DMS153 (cell line): ENCODE results near the gene MBOAT7.
"Not testable (repeated sequence)": the region's sequence is repeated elsewhere in the genome, so short reads cannot be mapped to it uniquely, and the experiment has no call there.

ENCODE experiments used
- DNase-seq: peaks from one replicate; lab custom pipeline; 2025; lab: John Stamatoyannopoulos, UW

The MBOAT7 gene

GRCh38 chr19:54209058-54209810 lies 19.9 kb upstream of the MBOAT7 start:
- DNase-seq = no peak

GRCh38 chr19:54208784-54209057 lies 19.3 kb upstream of the MBOAT7 start:
- no peak for DNase-seq

DNA sequence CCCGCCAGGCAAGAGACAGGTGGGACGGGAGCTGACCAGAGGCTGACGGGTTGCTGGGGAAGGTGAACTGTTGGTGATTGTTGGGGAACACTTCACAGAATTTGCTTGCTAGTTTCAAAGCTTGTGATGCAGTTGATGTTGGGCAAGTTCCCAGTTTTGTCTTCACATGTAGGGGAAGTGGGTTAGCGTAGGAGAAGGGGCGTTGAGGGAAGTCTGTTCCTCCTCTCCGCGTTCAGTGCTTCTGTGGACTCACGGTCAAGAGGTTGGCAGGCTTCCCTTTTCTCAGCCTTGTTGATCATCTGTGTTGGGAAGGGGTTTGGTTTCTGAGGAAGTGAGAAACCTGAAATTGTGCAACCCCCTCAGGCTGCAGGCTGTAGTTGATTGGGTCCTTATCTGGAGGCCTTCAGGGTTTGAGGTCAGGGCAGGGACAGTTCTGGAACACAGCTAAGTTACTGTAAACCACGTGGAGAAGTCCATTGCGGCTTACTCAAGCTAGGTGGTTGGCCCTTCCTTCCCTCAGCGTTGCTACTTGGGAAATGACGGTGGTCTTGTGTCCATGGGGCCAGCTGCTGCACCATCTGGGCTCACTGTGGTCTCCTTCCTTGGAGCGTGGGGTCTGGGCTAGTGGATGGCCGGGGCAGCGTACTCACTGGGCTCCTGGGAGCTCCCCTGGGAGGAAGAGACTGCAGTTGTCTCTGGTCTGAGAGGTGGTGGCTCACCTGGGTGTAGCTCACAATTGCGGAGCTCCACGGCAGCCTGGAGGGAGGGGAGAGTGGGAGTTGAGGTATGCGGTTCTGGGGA lies 18.8 kb upstream of the MBOAT7 start:
- DNase-seq = no peak

- no peak for DNase-seq
Observed at GRCh38 chr19:54207676-54207982, 18.2 kb upstream of the MBOAT7 start.

DNA sequence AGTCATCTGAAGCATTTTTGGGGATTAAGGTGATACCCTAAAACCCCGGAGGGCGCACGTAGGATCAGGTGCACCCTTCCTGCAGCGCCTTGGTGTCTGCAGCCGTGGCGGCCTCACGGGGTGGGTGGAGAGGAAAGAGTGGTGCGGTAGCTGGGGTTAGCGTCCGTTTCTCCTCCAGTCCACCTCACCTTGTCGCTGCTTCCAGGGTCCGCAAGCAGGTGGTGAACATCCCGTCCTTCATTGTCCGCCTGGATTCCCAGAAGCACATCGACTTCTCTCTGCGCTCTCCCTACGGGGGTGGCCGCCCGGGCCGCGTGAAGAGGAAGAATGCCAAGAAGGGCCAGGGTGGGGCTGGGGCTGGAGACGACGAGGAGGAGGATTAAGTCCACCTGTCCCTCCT lies 17.8 kb upstream of the MBOAT7 start:
- not testable (repeated sequence) for DNase-seq

- DNase-seq = no peak
Observed at GRCh38 chr19:54206831-54207177, 17.4 kb upstream of the MBOAT7 start.

DNA sequence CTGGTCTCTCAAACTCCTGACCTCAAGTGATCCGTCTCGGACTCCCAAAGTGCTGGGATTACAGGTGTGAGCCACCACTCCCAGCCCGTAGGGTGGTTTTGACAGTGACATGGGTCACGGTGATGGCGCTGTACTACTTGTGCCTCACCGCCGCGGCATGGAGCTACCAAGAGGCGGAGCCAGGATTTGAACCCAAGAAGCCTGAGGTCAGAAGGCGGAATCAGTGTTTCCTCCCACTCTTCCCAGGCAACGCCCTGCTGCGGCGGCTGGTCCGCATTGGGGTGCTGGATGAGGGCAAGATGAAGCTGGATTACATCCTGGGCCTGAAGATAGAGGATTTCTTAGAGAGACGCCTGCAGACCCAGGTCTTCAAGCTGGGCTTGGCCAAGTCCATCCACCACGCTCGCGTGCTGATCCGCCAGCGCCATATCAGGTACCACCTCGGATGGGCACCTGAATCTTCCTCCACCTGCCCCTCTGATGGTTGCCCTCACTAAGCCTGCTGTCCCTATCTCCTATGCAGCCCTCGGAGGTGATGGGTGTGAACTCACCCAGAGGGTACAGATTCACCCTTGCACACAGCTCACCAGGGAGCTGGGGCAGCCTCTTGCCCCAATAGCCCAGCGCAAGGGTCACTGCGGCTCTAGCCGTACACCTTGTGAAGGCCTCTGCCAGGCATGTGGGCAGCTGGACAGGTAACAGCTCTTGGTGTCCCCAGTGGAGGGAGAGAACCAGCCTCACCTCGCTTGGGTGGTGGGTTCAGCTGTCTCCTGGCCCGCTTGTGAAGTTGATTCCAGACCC lies 16.9 kb upstream of the MBOAT7 start:
- DNase-seq = no peak

DNA sequence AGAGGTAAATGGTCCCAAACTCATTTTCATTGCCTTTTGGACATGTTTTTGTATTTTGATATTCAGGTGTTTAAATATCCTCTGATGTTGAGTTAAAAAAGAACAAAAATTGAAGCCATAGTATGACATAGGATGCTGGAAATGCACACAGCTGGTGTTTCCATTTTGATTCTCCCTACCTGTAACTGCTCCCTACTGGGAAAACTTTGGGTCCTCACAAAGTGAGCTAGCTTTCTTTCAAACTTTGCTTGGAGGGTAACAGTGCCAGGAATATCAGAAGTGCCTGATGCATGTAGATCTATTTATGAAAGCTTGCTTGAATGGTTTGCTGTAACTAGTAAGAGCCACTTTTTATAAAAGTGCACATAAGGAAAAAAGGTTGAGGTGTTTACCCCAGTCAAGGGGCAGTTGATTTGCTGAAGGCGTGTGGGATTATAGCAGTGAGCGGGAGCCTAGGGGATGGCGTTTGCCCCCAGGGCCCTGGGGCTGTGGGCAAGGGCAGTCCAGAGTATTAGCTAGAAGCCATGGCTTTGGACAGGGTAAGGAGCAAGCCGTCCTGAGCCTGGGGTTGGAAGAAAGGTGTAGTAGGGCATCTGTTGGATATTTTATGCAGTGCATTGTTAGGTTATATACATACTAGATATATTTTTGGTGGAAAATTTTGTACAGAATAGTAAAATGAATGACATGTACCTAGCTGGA lies 15.5 kb upstream of the MBOAT7 start:
- DNase-seq = no peak

GRCh38 chr19:54203151-54203611 lies 13.8 kb upstream of the MBOAT7 start:
- no peak for DNase-seq

GRCh38 chr19:54201980-54202379 lies 12.6 kb upstream of the MBOAT7 start:
- no peak for DNase-seq

- DNase-seq = no peak
Observed at GRCh38 chr19:54201172-54201701, 11.9 kb upstream of the MBOAT7 start.

DNA sequence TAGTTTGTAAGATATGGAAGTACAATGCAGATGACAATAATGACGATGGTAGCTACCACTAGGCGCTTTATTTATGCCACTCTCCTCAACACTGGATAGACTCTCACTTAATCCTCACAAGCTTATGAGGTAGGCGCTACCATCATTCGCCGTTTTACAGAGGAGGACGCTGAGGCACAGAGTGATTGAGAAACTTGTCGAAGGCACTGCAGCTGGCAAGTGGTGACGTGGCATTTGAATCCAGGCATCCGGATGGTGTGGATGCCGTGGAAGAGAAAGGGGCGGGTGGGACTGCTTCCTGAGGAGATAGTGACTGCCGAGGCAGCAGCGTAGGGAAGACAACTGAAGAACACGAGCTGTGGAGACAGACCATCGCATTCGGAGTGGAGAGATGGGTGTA lies 10.0 kb upstream of the MBOAT7 start:
- no peak for DNase-seq

DNA sequence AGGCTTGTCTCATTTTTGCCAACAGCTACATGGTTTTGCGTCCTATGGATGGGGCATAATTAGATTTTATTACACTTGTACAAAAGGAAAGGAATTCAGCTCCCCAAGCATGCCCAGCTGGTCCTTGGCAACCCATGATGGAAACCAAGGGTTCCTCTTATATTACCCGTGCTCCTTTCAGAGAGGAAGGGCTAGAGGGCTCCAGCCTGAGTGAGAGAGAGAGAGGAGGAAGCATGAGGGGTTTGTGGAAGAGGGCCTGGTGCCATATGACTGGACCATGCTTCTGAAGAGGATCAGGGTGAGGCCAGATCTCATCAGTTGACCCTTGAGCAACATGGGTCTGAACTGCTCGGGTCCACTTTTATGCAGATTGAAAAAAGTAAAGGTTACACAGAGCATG lies 7.7 kb upstream of the MBOAT7 start:
- no peak for DNase-seq

- DNase-seq = no peak
Observed at GRCh38 chr19:54196536-54196935, 7.2 kb upstream of the MBOAT7 start.

GRCh38 chr19:54194463-54194862 lies 5.1 kb upstream of the MBOAT7 start:
- DNase-seq = not testable (repeated sequence)

DNA sequence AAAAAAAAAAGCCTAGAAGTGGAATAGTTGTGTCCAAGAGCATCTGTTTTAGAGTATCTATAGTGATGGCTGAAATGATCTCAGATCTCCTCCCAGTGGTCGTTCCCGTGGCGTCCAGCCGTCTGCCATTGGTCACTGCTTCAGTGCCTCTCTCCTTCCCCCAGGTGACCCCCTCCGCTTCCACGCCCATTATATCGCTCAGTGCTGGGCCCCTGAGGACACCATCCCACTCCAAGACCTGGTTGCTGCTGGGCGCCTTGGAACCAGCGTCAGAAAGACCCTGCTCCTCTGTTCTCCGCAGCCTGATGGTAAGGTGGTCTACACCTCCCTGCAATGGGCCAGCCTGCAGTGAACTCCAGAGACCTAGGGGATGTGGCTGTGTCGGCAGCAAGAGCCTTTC lies 3.6 kb upstream of the MBOAT7 start:
- DNase-seq = no peak

- DNase-seq = no peak
Observed at GRCh38 chr19:54191811-54192453, 2.6 kb upstream of the MBOAT7 start.

DNA sequence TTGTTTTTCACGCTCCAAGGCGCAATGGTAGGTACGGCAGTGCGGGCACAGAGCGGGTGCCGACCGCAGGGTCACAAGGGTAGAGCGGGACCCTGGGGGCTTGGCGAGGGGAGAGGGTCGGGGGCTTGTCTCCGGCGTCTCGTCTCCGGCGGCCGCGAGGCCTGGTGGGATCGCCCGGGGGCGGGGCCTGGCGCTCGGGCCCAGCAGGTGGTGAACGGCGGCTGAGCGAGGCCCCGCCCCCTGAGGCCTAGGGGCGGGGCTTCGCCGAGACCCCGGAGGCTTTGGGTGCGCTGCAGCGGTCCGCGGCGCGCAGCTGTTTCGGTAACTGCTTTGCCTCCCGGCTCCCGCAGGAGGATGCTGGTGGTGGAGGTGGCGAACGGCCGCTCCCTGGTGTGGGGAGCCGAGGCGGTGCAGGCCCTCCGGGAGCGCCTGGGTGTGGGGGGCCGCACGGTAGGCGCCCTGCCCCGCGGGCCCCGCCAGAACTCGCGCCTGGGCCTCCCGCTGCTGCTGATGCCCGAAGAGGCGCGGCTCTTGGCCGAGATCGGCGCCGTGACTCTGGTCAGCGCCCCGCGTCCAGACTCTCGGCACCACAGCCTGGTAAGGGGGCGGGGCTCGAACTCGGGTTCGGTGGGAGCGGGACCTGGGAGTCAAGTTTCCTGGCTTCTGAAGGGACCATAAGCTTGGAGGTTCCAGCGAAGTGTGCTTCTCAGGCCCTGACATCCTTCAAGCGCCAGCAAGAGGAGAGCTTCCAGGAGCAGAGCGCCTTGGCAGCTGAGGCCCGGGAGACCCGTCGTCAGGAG lies 1.8 kb upstream of the MBOAT7 start, which contains the start of gene TSEN34:
TSEN34 (plus strand) TSS at position 298 of the 800 bp plus-strand sequence; CDS start at position 355, 57 bp downstream.
- peak; percentile 79 for DNase-seq

DNA sequence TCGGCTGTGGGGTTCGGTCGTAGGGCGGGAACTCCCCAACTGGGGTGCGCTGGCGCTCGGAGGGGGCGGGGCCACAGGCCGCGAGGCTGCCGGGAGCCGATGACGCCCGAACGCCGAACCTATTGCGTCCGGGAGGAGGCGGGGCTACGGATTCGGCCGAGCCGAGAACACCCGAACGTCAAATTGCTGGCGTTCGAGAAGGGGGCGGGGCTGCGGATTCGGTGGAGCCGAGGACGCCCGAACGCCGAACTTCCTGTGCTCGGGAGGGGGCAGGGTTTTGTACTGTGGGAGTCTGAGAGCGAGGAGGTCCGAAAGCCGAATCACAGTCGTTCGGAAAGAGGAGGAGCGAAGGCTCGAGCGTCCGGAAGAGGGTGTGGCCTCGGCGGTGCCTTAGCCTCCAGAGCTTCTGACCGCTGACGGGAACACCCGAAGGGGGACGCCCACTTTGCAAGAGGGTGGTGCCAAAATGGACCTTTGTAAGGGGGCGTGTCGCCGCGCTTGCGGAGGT lies 1.2 kb upstream of the MBOAT7 start:
- DNase-seq = peak; percentile 98

GRCh38 chr19:54189735-54190502 lies 539 bp upstream of the MBOAT7 start:
- peak; percentile 100 for DNase-seq
